Nephron progenitor cell (in vitro differentiated cells): ENCODE results near the gene SBF1.

Experiments used
- DNase-seq: peaks from one replicate; pipeline ENCODE4 v3.0.0; 2021
- H3K27ac Mint-ChIP-seq: 2 replicates; pipeline ENCODE4 v1.8.0; 2021; ENCODE audit warnings: mild to moderate bottlenecking, moderate library complexity, mixed read lengths
- H3K27me3 Mint-ChIP-seq: 2 replicates; pipeline ENCODE4 v1.8.0; 2021; ENCODE audit warnings: mild to moderate bottlenecking, low read depth, mixed read lengths; ENCODE audit not compliant: poor library complexity
- H3K36me3 Mint-ChIP-seq: 2 replicates; pipeline ENCODE4 v1.8.0; 2021; ENCODE audit warnings: low read depth, mixed read lengths
- H3K4me1 Mint-ChIP-seq: 2 replicates; pipeline ENCODE4 v1.8.0; 2021; ENCODE audit warnings: mixed read lengths
- H3K4me3 Mint-ChIP-seq: 2 replicates; pipeline ENCODE4 v1.8.0; 2021; ENCODE audit warnings: mild to moderate bottlenecking, moderate library complexity, mixed read lengths
- H3K9me3 Mint-ChIP-seq: 2 replicates; pipeline ENCODE4 v1.8.0; 2021; ENCODE audit warnings: mild to moderate bottlenecking, moderate library complexity, mixed read lengths
- TF ChIP-seq, protein P1 (sequence below): fragments of 200-600 bp; sonication (generic); IDR thresholded peaks from 2 replicates; pipeline ENCODE4 v1.5.0; 2021; ENCODE audit warnings: antibody characterized with exemption

Gene SBF1

DNA sequence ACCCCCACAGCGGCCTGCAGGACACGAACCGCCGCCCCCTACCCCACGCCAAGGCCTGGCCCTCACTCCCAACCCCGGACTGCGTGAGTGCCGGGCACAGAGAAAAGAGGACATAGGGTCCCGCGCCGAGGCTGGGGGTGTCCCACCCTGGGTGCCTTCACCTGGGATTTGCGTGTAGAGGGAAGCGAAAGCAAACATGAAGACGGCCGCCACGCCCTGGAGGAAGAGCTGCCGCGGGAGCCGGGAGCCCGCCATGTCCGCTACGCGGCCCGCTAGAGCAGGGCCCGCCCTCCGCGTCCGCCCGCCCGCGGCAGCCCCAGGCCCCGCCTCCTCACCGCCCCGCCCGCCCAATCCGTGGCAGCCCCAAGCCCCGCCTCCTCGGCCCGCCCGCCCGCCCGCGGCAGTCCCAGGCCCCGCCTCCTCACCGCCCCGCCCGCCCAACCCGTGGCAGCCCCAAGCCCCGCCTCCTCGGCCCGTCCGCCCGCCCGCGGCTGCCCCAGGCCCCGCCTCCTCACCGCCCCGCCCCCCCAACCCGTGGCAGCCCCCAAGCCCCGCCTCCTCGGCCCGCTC is 32.7 kb upstream of the SBF1 start, which contains the start of gene LMF2:
Gene LMF2 (minus strand): TSS at position 282 of the 570 bp plus-strand sequence. CDS start 27 bp downstream, at position 255.
- peak; percentile 96 for DNase-seq
- H3K27ac Mint-ChIP-seq, result peak within 1 kb of the TSS; percentile 98
- H3K36me3 Mint-ChIP-seq, result peaks cover 5% of the 10 kb centered on the region
- H3K27me3 Mint-ChIP-seq, result peaks cover under 1% of the 10 kb centered on the region
- TF ChIP-seq, protein P1, sequence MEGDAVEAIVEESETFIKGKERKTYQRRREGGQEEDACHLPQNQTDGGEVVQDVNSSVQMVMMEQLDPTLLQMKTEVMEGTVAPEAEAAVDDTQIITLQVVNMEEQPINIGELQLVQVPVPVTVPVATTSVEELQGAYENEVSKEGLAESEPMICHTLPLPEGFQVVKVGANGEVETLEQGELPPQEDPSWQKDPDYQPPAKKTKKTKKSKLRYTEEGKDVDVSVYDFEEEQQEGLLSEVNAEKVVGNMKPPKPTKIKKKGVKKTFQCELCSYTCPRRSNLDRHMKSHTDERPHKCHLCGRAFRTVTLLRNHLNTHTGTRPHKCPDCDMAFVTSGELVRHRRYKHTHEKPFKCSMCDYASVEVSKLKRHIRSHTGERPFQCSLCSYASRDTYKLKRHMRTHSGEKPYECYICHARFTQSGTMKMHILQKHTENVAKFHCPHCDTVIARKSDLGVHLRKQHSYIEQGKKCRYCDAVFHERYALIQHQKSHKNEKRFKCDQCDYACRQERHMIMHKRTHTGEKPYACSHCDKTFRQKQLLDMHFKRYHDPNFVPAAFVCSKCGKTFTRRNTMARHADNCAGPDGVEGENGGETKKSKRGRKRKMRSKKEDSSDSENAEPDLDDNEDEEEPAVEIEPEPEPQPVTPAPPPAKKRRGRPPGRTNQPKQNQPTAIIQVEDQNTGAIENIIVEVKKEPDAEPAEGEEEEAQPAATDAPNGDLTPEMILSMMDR, result no peak
- H3K4me1 Mint-ChIP-seq, result peaks cover 15% of the 10 kb centered on the region
- H3K4me3 Mint-ChIP-seq, result peak within 1 kb of the TSS; percentile 95
- no peaks in the 10 kb centered on the region for H3K9me3 Mint-ChIP-seq

DNA sequence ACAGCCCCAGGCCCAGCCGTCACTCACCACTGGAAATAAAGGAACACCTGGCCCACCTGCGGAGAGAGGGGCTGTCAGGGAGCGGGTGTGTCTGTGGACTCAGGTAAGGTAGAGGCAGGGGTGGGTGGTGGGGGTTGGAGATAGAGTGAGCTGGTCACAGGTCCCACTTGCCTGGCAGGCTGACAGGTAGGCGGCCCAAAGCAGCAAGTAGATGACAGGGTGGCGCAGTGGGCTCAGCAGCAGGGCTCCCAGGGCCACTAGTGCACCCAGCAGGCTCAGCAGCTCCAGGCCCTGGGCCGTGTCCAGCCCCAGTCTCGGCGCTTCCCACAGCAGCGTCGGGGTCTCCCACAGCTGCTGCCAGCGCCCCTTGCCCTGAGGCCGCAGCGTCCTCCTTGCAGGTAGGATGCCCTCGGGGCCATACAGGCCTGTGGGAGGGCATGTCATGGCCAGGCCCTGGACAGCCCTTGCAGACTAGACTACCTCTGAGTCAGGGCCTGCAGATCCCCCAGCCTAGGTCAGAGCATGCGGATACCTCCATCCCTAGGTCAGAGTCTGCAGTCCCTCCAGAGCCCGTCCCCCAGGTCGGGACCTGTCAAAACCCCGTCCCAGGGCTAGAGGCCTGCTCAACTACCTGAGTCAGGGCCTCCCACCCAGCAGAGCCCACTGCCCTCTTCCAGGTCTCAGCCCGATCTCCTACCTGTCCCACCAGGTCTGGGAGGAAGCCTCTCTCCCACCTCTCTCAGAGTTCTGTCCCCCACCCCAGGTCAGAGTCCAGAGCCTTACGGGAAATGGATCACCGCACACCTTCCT is 32.0 kb upstream of the SBF1 start:
- peak overlapping the region; percentile 95 for H3K4me3 Mint-ChIP-seq
- DNase-seq, result no peak
- H3K9me3 Mint-ChIP-seq, result no peaks in the 10 kb centered on the region
- H3K27me3 Mint-ChIP-seq, result peaks cover 2% of the 10 kb centered on the region
- TF ChIP-seq, protein P1, result no peak
- peaks cover 15% of the 10 kb centered on the region for H3K4me1 Mint-ChIP-seq
- H3K27ac Mint-ChIP-seq, result no peak overlapping the region
- H3K36me3 Mint-ChIP-seq, result no peaks in the 10 kb centered on the region

DNA sequence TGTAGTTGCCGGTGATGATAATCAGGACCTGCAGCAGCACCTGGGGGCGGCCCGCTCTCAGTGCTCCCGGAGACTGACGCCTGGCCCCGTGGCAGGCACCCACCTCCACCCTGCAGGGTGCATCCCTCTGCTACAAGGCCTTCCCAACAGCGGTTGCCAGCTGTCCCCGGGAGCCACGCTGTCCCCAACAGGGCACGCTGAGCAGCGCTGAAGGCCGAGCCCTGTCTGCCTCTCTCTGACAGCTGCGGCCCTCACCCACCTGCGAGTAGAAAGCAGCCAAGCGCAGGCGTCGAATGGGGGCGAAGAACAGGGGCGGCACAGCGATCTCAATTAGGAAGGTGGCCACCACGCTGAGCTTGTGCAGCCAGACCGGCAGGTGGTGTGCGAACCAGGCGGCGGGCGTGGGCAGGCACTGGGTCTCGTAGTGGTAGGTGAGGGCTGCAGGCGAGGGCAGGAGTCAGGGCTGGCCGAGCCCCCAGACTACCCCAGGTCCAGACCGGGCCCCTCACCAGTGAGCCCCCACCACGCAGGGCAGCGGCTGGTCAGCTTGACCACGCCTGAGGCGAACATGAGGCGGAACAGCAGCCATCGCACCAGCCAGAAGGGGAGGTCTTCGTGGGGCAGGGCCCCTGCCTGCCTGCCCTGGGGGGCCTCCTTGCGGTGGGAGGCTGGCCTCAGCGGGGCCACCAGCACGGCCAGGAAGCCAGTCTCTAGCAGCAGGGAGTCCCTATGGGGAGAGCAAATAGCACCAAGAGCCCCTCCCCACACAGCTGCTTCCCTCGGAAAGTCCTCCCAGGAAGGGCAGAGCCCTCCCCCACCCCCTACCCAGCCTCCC is 31.2 kb upstream of the SBF1 start:
- no peak for DNase-seq
- H3K27ac Mint-ChIP-seq, result no peak overlapping the region
- TF ChIP-seq, protein P1, result no peak
- no peaks in the 10 kb centered on the region for H3K36me3 Mint-ChIP-seq
- H3K4me1 Mint-ChIP-seq, result peaks cover 15% of the 10 kb centered on the region
- H3K27me3 Mint-ChIP-seq, result peaks cover 2% of the 10 kb centered on the region
- H3K9me3 Mint-ChIP-seq, result no peaks in the 10 kb centered on the region
- peak overlapping the region; percentile 95 for H3K4me3 Mint-ChIP-seq

DNA sequence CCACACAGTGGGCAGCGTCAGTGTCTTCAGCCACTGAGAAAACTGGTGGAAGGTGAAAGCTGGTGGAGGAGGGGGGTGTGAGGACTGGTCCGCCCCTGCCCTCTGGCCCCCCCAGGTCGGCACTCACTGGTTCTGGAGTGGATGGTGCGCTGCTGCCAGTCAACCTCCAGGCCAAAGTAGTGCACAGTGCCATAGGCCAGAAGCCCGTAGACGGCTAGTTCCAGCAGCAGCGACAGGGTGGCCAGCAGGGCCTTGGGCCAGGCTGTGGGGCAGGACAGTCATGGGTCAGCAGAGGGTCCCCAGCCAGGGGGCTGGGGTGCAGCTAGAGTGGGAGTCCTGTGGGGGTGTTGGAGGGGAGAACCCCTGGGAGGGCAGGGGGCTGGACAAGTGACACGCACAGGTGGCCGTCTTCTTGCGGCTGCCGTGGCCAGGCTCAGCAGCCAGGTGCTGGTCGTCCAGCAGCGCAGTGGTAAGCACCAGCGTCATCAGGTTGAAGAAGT is 30.5 kb upstream of the SBF1 start:
- H3K36me3 Mint-ChIP-seq, result no peaks in the 10 kb centered on the region
- H3K4me3 Mint-ChIP-seq, result no peak overlapping the region
- H3K4me1 Mint-ChIP-seq, result peaks cover 15% of the 10 kb centered on the region
- no peak for DNase-seq
- no peaks in the 10 kb centered on the region for H3K9me3 Mint-ChIP-seq
- H3K27me3 Mint-ChIP-seq, result peaks cover 2% of the 10 kb centered on the region
- TF ChIP-seq, protein P1, result no peak
- no peak overlapping the region for H3K27ac Mint-ChIP-seq

DNA sequence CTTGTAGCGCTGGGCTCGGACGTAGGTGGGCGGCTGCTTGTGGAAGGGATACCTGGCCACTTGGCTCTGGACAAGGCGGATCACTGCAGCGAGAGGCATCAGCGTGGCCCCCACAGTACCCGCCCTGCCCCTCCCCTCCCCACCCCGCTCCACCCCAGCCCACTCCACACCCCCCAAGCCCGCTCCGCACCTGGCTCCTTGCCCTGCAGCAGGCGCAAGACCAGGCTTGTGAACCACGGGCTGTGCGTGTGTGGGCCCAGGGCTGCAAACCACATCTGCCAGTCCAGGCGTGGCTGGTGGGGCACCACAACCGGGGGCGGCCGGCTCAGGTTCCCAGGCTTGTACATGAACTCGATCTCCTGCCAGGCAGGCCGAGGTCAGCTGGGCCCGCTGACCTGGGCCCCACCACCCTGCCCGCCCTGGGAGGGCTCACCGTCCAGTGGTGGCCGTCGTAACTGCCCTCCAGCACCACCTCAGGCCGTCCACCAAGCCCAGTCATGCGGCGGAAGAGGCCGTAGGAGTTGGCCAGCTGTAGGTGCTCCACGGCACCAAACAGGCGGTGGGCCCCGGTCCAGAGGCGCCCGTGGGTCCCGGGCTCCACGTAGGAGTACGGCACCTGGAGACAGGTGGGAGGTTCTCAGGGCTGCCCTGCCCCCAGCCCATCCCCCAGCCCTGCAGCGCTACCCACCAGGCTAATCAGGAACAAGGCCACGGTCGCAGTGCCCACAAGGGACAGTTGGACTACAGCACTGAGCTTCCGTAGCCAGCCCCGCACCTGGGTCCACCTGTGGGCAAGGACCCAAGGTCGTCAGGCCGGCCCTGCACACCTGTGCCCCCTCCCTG is 29.8 kb upstream of the SBF1 start:
- Mint-ChIP-seq H3K4me1 (peaks cover 12% of the 10 kb centered on the region), H3K4me3 (no peak overlapping the region), H3K36me3 (no peaks in the 10 kb centered on the region), H3K27me3 (peaks cover 2% of the 10 kb centered on the region), H3K9me3 (no peaks in the 10 kb centered on the region), H3K27ac (no peak overlapping the region)
- TF ChIP-seq, protein P1, result no peak
- DNase-seq, result no peak
